OCI-LY1 (cell line): ENCODE data around the gene SERF1A.
"Not testable (repeated sequence)": the region's sequence is repeated elsewhere in the genome, so short reads cannot be mapped to it uniquely, and the experiment has no call there.

Experiments
- CTCF ChIP-seq: fragments of 200-600 bp; sonication (generic), shearing (Covaris generic); IDR thresholded peaks from 2 replicates; pipeline ENCODE4 v1.5.1; 2017; ENCODE audit warnings: mild to moderate bottlenecking, antibody characterized with exemption, low read length, moderate library complexity, mixed read lengths
- EZH2 ChIP-seq: fragments of 200-600 bp; sonication (generic), shearing (Covaris generic); IDR thresholded peaks from 2 replicates; pipeline ENCODE4 v1.8.0; 2017; ENCODE audit warnings: borderline replicate concordance, mixed run types, mild to moderate bottlenecking, antibody characterized with exemption, low read length, moderate library complexity, mixed read lengths

GRCh38 chr5:70901272-70901571, 753 bp downstream of the SERF1A start:
- TF ChIP-seq CTCF, EZH2: not testable (repeated sequence)
